ENCODE data around the gene CCDC136.

- TF ChIP-seq CTCF (IDR thresholded peaks at IDR 0.05; ENCODE audit: insufficient read depth, low read length) (no peak), POLR2AphosphoS5 (IDR thresholded peaks at IDR 0.05; ENCODE audit: low read depth) (no peak)
Measured at GRCh38 chr7:128799451-128799850, 7.7 kb downstream of the CCDC136 start.

Data from HL-60 (cell line).